Gastrocnemius medialis (tissue), 4 donors: ENCODE measurements around the gene HNRNPA2B1.

Source experiments
- CTCF ChIP-seq, 5 experiments: fragments of 450-650 bp in 3 of 5; fragments of 200-600 bp in 2 of 5; sonication (generic) in 2 of 5; IDR thresholded peaks in 4 of 5; conservative IDR thresholded peaks in 1 of 5; 1 replicate in 4 of 5; 2 replicates in 1 of 5; pipeline ENCODE4 v1.5.1; 2016 to 2019; ENCODE audit warnings: antibody characterized with exemption in 5 of 5, mild to moderate bottlenecking in 3 of 5, moderate library complexity in 3 of 5
- POLR2A ChIP-seq, 2 donors: fragments of 450-650 bp; IDR thresholded peaks; one replicate each; pipeline ENCODE4 v1.6.1; 2017; ENCODE audit warnings: antibody characterized with exemption in 2 of 2, mild to moderate bottlenecking in 2 of 2, moderate library complexity in 2 of 2

DNA sequence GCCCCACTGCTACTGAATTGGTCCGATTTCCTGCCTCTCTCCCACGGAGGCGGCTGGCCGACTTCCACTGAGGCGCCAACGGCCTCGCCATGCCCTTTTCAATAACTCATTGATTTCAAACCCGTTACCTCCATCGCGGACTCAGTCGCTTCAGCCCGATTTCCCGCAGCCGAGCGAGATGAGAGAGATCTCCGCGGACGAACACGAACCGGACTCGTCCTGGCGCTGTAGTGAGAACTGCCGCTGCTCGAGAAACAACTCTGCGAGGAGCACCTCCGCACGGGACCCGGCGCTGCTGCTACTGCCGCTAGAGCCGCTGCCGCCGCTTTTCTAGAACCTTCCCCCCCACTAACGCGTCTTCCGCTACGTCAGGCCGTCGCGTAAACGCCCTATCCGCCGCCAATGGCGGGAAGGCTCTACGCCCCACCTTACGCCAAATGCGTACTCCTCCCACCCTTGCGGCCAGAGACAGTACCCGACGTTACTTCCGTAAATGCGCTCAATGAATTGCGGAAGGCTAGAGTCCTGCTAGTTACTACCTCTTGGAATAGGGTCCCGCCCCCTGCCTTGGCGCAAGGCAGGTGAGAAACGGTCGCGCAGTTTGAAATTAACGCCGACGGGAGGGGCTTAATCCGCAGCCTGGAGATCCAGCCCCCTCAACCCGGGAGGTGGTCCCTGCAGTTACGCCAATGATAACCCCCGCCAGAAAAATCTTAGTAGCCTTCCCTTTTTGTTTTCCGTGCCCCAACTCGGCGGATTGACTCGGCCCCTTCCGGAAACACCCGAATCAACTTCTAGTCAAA is at the start of gene HNRNPA2B1:
- TF ChIP-seq CTCF (IDR thresholded peaks at IDR 0.05 in 4 of 5, conservative IDR thresholded peaks at IDR 0.05 in 1 of 5) (peak in 1 of 5 experiments; percentile 15), POLR2A (IDR thresholded peaks at IDR 0.05) (peak; percentile 100)
